ENCODE data around the gene ATRNL1. TPM values are rescaled to one million over a fixed set of nuclear protein-coding genes. Genes with fewer than 3 reads are reported as not detected.
"Not testable (repeated sequence)": the region's sequence is repeated elsewhere in the genome, so short reads cannot be mapped to it uniquely, and the experiment has no call there.

Gene ATRNL1
- total and polyA plus RNA-seq, 2 experiments from 2014 or later: not detected

GRCh38 chr10:115826396-115826795, 733.2 kb downstream of the ATRNL1 start:
- no peaks in the 10 kb centered on the region for H3K27me3 ChIP-seq (replicated peaks; ENCODE audit: insufficient read depth)
- H4K20me1 ChIP-seq (ENCODE audit: insufficient read depth): no peaks in the 10 kb centered on the region
- peaks cover 49% of the 10 kb centered on the region for H3K4me1 ChIP-seq (ENCODE audit: insufficient read depth)
- 65 to 71% methylated on average over 9 of the region's 9 CpGs for WGBS, 2 experiments (ENCODE audit: low coverage in 1 of 2, low lambda C conversion rate in 2 of 2, missing lambda C conversion rate in 2 of 2)
- H2AFZ ChIP-seq: peak overlapping the region; percentile 40; the same call in 1 of the 2 replicates
- H3K79me2 ChIP-seq (ENCODE audit: insufficient read depth): no peaks in the 10 kb centered on the region
- no peak overlapping the region for H3K9ac ChIP-seq
- H3K9me2 ChIP-seq (ENCODE audit: insufficient read depth): no peaks in the 10 kb centered on the region
- H3K36me3 ChIP-seq (ENCODE audit: low read depth): no peaks in the 10 kb centered on the region
- peaks cover 42% of the 10 kb centered on the region for H3F3A ChIP-seq (ENCODE audit: insufficient read depth)
- TF ChIP-seq EZH2phosphoT487 (IDR thresholded peaks at IDR 0.05; ENCODE audit: insufficient read depth, low read depth): no peak
- no peak for TF ChIP-seq EZH2 (IDR thresholded peaks at IDR 0.05; ENCODE audit: insufficient read depth, poor library complexity, severe bottlenecking)
- in situ Hi-C loops (cut with MboI): no loop called here
- H3K9me3 ChIP-seq (ENCODE audit: low read depth): no peaks in the 10 kb centered on the region
- H3K4me3 ChIP-seq: no peak overlapping the region
- peak overlapping the region; percentile 48 for H3K27ac ChIP-seq
- no peak overlapping the region for H3K4me2 ChIP-seq (ENCODE audit: unreplicated experiment)
- DNase-seq: peak; percentile 35

- TF ChIP-seq EZH2 (IDR thresholded peaks at IDR 0.05; ENCODE audit: insufficient read depth, poor library complexity, severe bottlenecking) (no peak), EZH2phosphoT487 (IDR thresholded peaks at IDR 0.05; ENCODE audit: insufficient read depth, low read depth) (0 out of 2 replicates have a peak, but pooled peaks have one; percentile 27)
- Histone ChIP-seq H3K36me3 (ENCODE audit: low read depth) (no peaks in the 10 kb centered on the region), H3K9ac (no peak overlapping the region), H3K4me2 (ENCODE audit: unreplicated experiment) (no peak overlapping the region), H3K27ac (peak overlapping the region; percentile 48), H3K4me1 (ENCODE audit: insufficient read depth) (peaks cover 49% of the 10 kb centered on the region), H3F3A (ENCODE audit: insufficient read depth) (peaks cover 42% of the 10 kb centered on the region), H3K27me3 (replicated peaks; ENCODE audit: insufficient read depth) (no peaks in the 10 kb centered on the region), H3K4me3 (no peak overlapping the region), H2AFZ (peak overlapping the region; percentile 40; the same call in 1 of the 2 replicates), H4K20me1 (ENCODE audit: insufficient read depth) (no peaks in the 10 kb centered on the region), H3K79me2 (ENCODE audit: insufficient read depth) (no peaks in the 10 kb centered on the region), H3K9me3 (ENCODE audit: low read depth) (no peaks in the 10 kb centered on the region), H3K9me2 (ENCODE audit: insufficient read depth) (no peaks in the 10 kb centered on the region)
- peak; percentile 82 for DNase-seq
- 16 to 17% methylated on average over 6 of the region's 6 CpGs for WGBS, 2 experiments (ENCODE audit: low coverage in 1 of 2, low lambda C conversion rate in 2 of 2, missing lambda C conversion rate in 2 of 2)
- in situ Hi-C loops (cut with MboI): no loop called here
These were observed 734.3 kb downstream of the ATRNL1 start for GRCh38 chr10:115827231-115828009.

DNA sequence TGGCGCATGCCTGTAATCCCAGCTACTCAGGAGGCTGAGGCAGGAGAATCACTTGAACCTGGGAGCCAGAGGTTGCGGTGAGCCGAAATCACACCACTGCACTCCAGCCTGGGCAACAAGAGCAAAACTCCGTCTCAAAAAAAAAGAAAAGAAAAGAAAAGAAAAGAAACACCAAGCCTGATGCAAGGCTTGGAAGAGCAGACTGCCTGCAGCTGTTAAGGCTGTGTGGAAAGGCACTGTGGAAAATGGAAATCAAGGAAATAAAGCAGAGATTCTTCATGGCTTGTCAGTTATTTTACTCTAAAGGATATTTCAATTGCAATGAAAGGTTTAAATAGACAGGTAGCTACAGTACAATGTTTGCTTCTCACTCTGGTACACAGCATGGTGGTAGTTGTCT, 735.0 kb downstream of the ATRNL1 start:
- H2AFZ ChIP-seq; H4K20me1 ChIP-seq (ENCODE audit: insufficient read depth); H3K9ac ChIP-seq; H3K9me3 ChIP-seq (ENCODE audit: low read depth); in situ Hi-C loops (cut with MboI); H3K36me3 ChIP-seq (ENCODE audit: low read depth); H3K79me2 ChIP-seq (ENCODE audit: insufficient read depth); H3K4me2 ChIP-seq (ENCODE audit: unreplicated experiment); H3K27me3 ChIP-seq (replicated peaks; ENCODE audit: insufficient read depth); H3K4me3 ChIP-seq; DNase-seq; H3K9me2 ChIP-seq (ENCODE audit: insufficient read depth): not testable (repeated sequence)
- 86 to 100% methylated on average over 3 to 4 of the region's 4 CpGs for WGBS, 2 experiments (ENCODE audit: low coverage in 1 of 2, low lambda C conversion rate in 2 of 2, missing lambda C conversion rate in 2 of 2)
- H3K27ac ChIP-seq: peak overlapping the region; percentile 48; the same call in 1 of the 2 replicates
- peaks cover 42% of the 10 kb centered on the region for H3F3A ChIP-seq (ENCODE audit: insufficient read depth)
- H3K4me1 ChIP-seq (ENCODE audit: insufficient read depth): peaks cover 49% of the 10 kb centered on the region

DNA sequence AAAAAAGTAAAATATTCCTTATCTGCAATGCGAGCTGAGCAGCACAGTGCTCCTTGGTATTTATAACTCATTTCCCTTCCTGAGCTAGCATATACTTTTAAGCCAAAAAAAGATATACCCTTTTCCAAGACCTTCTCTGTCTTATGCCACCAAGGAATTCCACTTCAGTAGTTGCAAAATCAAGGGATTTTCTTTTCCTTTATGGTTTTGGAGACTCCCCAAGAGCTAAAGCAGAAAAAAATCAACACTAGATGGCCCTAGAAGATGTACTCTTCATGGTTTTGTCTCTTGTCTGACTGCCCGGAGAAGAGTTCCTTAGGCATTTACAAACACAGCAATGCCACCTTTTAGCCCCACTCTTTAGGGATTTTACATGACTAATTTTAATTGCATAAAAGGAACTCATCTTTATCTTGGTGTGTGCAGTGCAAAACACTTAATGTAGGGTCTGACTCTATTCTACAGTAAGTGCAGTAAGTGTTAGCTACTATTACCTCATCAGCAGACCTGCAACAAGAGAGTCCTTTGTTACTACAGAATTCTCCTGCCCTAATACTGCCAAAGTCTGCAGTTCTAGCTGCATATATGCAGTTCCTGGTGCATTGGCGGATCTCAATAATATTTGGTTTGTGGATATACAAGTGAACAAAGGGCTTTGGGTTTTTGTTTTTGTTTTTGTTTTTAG, 736.5 kb downstream of the ATRNL1 start:
- 50 to 54% methylated on average over 3 of the region's 3 CpGs for WGBS, 2 experiments (ENCODE audit: low coverage in 1 of 2, low lambda C conversion rate in 2 of 2, missing lambda C conversion rate in 2 of 2)
- Histone ChIP-seq H2AFZ (no peak overlapping the region), H3K4me1 (ENCODE audit: insufficient read depth) (peaks cover 49% of the 10 kb centered on the region), H4K20me1 (ENCODE audit: insufficient read depth) (no peaks in the 10 kb centered on the region), H3K9ac (no peak overlapping the region), H3K27me3 (replicated peaks; ENCODE audit: insufficient read depth) (no peaks in the 10 kb centered on the region), H3F3A (ENCODE audit: insufficient read depth) (peaks cover 42% of the 10 kb centered on the region), H3K9me2 (ENCODE audit: insufficient read depth) (no peaks in the 10 kb centered on the region), H3K27ac (peak overlapping the region; percentile 27), H3K4me2 (ENCODE audit: unreplicated experiment) (peak overlapping the region; percentile 14), H3K36me3 (ENCODE audit: low read depth) (no peaks in the 10 kb centered on the region), H3K9me3 (ENCODE audit: low read depth) (no peaks in the 10 kb centered on the region), H3K4me3 (no peak overlapping the region), H3K79me2 (ENCODE audit: insufficient read depth) (no peaks in the 10 kb centered on the region)
- in situ Hi-C loops (cut with MboI): no loop called here
- TF ChIP-seq EZH2 (IDR thresholded peaks at IDR 0.05; ENCODE audit: insufficient read depth, poor library complexity, severe bottlenecking): no peak
- TF ChIP-seq EZH2phosphoT487 (IDR thresholded peaks at IDR 0.05; ENCODE audit: insufficient read depth, low read depth): no peak
- peak; percentile 78 for DNase-seq
